ENCODE data around the gene EIF5B.
"Not testable (repeated sequence)": the region's sequence is repeated elsewhere in the genome, so short reads cannot be mapped to it uniquely, and the experiment has no call there.

Gene EIF5B

GRCh38 chr2:99337113-99338028 is at the start of gene EIF5B:
TSS of gene EIF5B (plus strand) at chr2:99337389. CDS start at chr2:99337555, 166 bp downstream.
- peak; percentile 90 for DNase-seq (ENCODE audit: low read depth)

GRCh38 chr2:99297994-99298393 is 39.2 kb upstream of the EIF5B start:
- DNase-seq (ENCODE audit: low read depth), result no peak

GRCh38 chr2:99299580-99299979 is 37.6 kb upstream of the EIF5B start:
- no peak for DNase-seq (ENCODE audit: low read depth)

GRCh38 chr2:99301097-99301496 is 36.1 kb upstream of the EIF5B start, which contains the start of gene LYG1:
TSS of gene LYG1 (minus strand) at chr2:99301197. CDS start at chr2:99295670, 5,527 bp downstream.
- DNase-seq (ENCODE audit: low read depth), result not testable (repeated sequence)

GRCh38 chr2:99317161-99317872 is 19.9 kb upstream of the EIF5B start:
- no peak for DNase-seq (ENCODE audit: low read depth)

GRCh38 chr2:99317873-99318200 is 19.4 kb upstream of the EIF5B start:
- not testable (repeated sequence) for DNase-seq (ENCODE audit: low read depth)

- no peak for DNase-seq (ENCODE audit: low read depth)
These were observed 11.8 kb upstream of the EIF5B start for GRCh38 chr2:99325384-99325783.

GRCh38 chr2:99335911-99336803 is 1.0 kb upstream of the EIF5B start, which contains the start of gene TXNDC9:
TSS of gene TXNDC9 (minus strand) at chr2:99336333. CDS start at chr2:99333210, 3,123 bp downstream.
- DNase-seq (ENCODE audit: low read depth), result peak; percentile 95

GRCh38 chr2:99336804-99337112 is 431 bp upstream of the EIF5B start:
- DNase-seq (ENCODE audit: low read depth), result no peak

GRCh38 chr2:99338029-99338585 is 918 bp downstream of the EIF5B start:
- DNase-seq (ENCODE audit: low read depth), result no peak

GRCh38 chr2:99340669-99341236 is 3.6 kb downstream of the EIF5B start:
- DNase-seq (ENCODE audit: low read depth), result no peak

- no peak for DNase-seq (ENCODE audit: low read depth)
These were observed 5.3 kb downstream of the EIF5B start for GRCh38 chr2:99342536-99342935.

- not testable (repeated sequence) for DNase-seq (ENCODE audit: low read depth)
These were observed 8.3 kb downstream of the EIF5B start for GRCh38 chr2:99345446-99345845.

- no peak for DNase-seq (ENCODE audit: low read depth)
These were observed 9.0 kb downstream of the EIF5B start for GRCh38 chr2:99346218-99346617.

- DNase-seq (ENCODE audit: low read depth), result no peak
These were observed 11.0 kb downstream of the EIF5B start for GRCh38 chr2:99348173-99348572.

GRCh38 chr2:99350194-99350593 is 13.0 kb downstream of the EIF5B start:
- no peak for DNase-seq (ENCODE audit: low read depth)

- no peak for DNase-seq (ENCODE audit: low read depth)
These were observed 16.9 kb downstream of the EIF5B start for GRCh38 chr2:99354070-99354469.

- DNase-seq (ENCODE audit: low read depth), result not testable (repeated sequence)
These were observed 17.6 kb downstream of the EIF5B start for GRCh38 chr2:99354825-99355224.

GRCh38 chr2:99356853-99357252 is 19.7 kb downstream of the EIF5B start:
- DNase-seq (ENCODE audit: low read depth), result no peak

- DNase-seq (ENCODE audit: low read depth), result no peak
These were observed 28.5 kb downstream of the EIF5B start for GRCh38 chr2:99365661-99366060.

- not testable (repeated sequence) for DNase-seq (ENCODE audit: low read depth)
These were observed 31.7 kb downstream of the EIF5B start for GRCh38 chr2:99368854-99369253.

All from stimulated activated CD8-positive, alpha-beta memory T cell treated with anti-CD3 and anti-CD28 coated beads, Interleukin-12 subunit alpha, Interleukin-12 subunit beta, amount 100 ng/mL, for 1 hour (primary cell).